HG03571 (cell line): Measurements from ENCODE around the gene SURF6.
"Not testable (repeated sequence)": the region's sequence is repeated elsewhere in the genome, so short reads cannot be mapped to it uniquely, and the experiment has no call there.

Experiments used
- ATAC-seq: cut with Tn5 transposase; IDR thresholded peaks from one replicate; pipeline ENCODE4 v1.9.1; 2021; ENCODE audit not compliant: unreplicated experiment

Gene SURF6

DNA sequence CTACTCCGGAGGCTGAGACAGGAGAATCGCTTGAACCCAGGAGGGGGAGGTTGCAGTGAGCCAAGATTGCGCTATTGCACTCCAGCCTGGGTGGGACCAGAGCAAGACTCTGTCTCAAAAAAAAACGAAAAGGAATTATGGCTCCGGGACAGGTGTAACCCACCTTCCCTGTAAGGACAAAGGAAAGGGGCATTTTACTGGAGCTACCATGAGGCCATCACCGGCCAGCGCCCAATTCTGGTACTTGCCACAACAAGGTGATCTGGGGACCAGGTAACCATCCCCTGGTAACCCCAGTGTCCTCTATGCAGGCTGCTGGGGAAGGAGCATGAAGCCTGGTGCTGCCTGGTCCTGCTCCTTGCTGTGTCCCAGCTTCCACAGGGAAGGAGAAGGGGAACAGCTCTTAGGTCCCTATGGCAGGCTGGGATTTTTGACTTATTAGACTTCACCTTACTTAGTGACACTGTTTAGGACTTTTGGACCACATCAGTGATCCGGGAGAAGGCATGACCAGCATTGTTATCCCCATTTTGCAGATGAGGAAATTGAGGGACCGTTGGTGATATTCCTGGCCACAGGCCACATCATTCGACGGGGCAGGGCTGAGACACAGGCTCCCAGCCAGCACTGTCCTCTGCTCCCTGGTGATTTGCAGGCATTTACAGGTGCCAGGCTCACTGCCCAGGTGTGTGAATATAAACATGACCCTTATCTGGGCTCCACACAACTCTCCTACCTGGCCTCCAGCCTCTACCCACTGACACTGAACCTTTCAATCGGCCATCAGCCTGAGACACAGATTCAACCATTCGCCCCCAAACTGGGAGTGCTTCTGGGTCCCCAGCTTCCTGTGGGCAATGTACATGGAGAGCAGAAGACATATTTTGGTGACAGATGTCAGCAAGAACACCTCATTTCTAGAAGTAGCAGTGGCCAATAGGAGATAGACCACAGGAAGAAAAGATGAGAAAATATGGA lies 34.4 kb downstream of the SURF6 start:
- ATAC-seq = no peak

DNA sequence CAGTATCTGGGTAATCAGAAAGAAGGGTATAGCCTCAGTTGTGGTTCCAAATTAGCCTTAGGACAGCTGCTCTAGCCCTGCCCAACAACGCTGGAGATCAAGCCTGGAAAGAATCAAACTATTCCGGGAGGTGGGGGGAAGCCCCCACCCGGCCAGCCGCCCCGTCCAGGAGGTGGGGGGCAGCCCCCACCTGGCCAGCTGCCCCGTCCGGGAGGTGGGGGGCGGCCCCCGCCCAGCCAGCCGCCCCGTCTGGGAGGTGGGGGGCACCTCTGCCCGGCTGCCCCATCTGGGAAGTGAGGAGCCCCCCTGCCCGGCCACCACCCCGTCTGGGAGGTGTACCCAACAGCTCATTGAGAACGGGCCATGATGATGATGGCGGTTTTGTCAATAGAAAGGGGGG lies 36.0 kb downstream of the SURF6 start:
- ATAC-seq = not testable (repeated sequence)

DNA sequence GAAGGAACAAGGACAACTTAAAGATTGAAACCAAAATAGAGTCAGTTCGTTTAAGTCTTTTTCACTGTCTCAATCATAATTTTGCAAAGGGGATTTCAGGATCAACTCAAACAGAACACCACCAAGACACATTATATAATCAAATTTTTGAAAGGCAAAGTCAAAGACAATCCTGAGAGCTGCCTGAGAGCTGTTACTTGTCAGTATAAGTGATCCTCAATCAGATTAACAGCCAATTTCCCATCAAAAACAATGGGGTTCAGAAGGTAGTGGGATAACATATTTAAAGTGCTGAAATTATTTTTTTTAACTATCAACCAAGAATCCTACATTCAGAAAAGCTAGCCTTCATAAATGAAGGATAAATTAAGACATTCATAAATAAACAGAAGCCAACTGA lies 41.7 kb downstream of the SURF6 start:
- ATAC-seq = no peak

DNA sequence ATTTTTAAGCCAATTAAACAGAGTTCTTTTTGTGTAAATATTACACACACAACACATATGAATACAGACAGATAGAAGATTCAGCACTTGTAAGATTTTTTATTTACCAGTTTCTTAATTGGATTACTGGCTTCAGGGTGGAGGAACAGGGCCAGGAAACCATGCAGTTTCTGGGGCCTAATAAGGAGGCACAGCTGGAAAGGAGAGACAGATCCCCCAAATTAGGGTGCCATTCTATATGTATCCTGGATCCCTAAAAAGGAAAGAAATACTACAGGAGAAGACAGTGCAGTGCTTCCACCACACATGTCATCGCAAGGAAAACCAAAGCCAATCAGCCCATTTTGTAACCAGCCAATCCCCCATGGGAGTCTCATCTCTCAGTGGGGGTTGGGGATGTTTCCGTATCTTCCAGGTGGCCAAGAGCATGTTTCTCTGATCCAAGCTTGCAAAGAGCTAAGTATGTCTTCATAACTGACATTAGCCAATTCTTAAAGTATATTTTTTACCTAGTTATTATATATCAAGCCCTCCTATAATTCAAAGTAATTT lies 45.2 kb downstream of the SURF6 start:
- no peak for ATAC-seq

DNA sequence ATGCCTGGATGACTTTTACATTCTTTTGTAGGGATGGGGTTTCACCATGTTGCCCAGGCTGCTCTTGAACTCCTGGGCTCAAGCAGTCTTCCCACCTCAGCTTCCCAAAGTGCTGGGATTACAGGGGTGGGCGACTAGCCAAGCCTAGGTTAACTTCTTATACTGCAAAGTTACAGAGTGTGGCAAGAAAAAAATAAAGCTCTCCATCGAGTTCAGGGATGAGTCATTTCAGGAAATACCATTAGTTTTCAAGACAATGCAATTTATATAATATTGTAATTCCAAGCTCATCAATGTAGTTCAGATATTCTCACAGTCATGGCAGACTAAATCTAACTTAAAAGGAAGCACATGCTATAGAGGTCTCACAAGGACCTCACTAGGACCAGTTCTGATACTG lies 49.5 kb downstream of the SURF6 start:
- ATAC-seq = no peak

DNA sequence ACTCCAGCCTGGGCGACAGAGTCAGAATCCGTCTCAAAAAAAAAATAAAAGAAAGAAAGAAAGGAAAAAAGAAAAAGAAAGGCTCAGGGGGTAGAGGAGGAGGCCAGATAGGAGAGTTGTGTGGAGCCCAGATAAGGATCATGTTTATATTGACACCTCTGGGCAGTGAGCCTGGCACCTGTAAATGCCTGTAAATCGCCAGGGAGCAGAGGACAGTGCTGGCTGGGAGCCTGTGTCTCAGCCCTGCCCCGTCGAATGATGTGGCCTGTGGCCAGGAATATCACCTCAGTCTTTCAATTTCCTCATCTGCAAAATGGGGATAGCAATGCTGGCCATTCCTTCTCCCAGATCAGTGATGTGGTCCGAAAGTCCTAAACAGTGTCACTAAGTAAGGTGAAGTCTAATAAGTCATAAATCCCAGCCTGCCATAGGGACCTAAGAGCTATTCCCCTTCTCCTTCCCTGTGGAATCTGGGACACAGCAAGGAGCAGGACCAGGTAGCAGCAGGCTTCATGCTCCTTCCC lies 50.7 kb downstream of the SURF6 start:
- no peak for ATAC-seq

DNA sequence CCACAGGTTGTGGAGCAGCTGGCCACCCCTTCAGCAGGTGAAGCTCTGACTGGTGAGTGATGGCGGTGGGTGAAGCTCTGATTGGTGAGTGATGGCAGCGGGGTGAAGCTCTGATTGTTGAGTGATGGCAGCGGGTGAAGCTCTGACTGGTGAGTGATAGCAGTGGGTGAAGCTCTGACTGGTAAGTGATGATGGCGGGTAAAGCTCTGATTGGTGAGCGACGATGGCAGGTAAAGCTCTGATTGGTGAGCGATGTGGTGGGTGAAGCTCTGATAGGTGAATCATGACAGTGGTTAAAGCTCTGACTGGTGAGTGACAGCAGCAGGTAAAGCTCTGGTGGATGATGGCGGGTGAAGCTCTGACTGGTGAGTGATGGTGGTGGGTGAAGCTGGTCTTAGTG lies 51.6 kb downstream of the SURF6 start:
- no peak for ATAC-seq

DNA sequence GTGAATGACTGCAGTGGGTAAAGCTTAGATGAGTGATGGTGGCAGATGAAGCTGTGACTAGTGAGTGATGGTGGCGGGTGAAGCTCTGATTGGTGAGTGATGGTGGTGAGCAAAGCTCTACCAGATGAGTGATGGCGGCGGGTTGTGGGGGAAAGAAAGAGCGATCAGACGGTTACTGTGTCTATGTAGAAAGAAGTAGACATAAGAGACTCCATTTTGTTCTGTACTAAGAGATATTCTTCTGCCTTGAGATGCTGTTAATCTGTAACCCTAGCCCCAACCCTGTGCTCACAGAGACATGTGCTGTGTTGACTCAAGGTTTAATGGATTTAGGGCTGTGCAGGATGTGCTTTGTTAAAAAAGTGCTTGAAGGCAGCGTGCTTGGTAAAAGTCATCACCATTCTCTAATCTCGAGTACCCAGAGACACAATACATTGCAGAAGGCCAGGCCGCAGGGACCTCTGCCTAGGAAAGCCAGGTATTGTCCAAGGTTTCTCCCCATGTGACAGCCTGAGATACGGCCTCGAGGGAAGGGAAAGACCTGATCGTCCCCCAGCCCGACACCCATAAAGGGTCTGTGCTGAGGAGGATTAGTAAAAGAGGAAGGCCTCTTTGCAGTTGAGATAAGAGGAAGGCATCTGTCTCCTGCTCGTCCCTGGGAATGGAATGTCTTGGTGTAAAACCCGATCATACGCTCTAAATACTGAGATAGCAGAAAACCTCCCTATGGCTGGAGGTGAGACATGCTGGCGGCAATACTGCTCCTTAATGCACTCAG lies 52.5 kb downstream of the SURF6 start:
- ATAC-seq = not testable (repeated sequence)

DNA sequence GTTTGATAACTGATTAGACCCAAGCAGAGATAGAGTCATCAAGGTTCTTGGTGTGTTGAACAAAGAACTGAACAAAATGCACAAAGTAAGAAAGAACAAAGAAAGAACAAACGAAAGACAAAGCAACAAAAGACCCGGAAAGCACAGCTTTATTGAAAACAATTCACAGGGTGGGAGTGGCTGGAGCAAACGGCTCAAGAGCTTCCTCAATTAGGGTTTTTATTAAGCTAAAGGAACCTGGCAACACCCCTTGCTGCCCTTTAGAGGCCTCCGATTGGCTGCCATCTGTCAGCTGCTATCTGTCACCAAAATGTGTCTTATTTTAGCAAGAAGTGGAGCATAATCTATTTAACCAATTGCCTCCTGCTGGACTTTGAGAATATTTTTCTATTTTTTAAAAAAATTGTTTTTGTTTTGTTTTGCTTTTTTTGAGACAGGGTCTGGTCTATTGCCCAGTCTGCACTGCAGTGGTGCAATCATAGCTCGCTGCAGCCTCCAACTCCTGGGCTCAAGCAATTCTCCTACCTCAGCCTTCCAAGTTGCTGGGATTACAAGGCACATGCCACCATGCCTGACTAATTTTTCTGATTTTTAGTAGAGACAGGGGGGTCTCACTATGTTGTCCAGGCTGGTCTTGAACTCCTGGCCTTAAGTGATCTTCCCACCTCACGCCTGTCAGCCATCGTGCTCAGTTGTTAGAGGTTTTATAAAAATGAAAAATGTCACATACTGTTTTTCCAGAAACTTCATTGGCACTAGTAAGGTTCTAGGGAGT lies 53.3 kb downstream of the SURF6 start:
- ATAC-seq = no peak

DNA sequence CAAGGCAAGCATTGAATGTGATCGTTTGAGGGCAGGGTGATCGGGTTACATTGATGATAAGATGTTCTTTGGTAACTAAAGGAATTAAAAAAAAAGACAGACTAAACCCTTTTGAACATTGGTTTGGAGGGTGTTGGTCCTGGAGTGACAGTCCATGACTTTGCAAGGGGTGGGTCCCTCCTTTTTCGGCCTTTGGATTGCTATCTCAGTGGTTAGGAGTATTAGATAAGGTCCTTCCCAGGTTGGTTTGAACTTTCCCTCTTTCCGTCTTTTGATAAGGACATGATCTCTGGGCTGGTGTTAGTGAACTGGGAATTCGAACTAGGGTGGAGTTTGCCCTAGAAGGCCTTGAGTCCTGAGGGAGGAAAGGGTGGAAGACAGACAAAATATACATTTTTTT lies 55.6 kb downstream of the SURF6 start:
- no peak for ATAC-seq
